Stimulated activated CD4-positive, alpha-beta T cell treated with anti-CD3 and anti-CD28 coated beads, Interleukin-2, amount 100 ng/mL, for 48 hours (primary cell): Measurements from ENCODE around the gene ANKRD9.

Experiments used
- DNase-seq, 2 donors: peaks; one replicate each; pipeline ENCODE4 v3.0.0-alpha.2; 2020

The ANKRD9 gene

GRCh38 chr14:102469261-102469660, 40.3 kb downstream of the ANKRD9 start:
- no peak for DNase-seq

- no peak for DNase-seq
Observed at GRCh38 chr14:102464846-102465341, 44.7 kb downstream of the ANKRD9 start.

- no peak for DNase-seq
Observed at GRCh38 chr14:102464006-102464405, 45.6 kb downstream of the ANKRD9 start.

- no peak for DNase-seq
Observed at GRCh38 chr14:102462391-102462790, 47.2 kb downstream of the ANKRD9 start.

- DNase-seq = no peak
Observed at GRCh38 chr14:102461490-102462338, 47.9 kb downstream of the ANKRD9 start.

GRCh38 chr14:102457509-102457908, 52.1 kb downstream of the ANKRD9 start:
- DNase-seq = no peak

- DNase-seq = no peak
Observed at GRCh38 chr14:102454711-102455110, 54.9 kb downstream of the ANKRD9 start.

- no peak for DNase-seq
Observed at GRCh38 chr14:102452302-102452701, 57.3 kb downstream of the ANKRD9 start.
